ENCODE data around the gene GFRA1. TPM values are rescaled to one million over a fixed set of nuclear protein-coding genes. Genes with fewer than 3 reads are reported as not detected.

The GFRA1 gene
- total and polyA plus RNA-seq, 2 experiments from 2014 or later: 0.48 to 2.9 TPM

DNA sequence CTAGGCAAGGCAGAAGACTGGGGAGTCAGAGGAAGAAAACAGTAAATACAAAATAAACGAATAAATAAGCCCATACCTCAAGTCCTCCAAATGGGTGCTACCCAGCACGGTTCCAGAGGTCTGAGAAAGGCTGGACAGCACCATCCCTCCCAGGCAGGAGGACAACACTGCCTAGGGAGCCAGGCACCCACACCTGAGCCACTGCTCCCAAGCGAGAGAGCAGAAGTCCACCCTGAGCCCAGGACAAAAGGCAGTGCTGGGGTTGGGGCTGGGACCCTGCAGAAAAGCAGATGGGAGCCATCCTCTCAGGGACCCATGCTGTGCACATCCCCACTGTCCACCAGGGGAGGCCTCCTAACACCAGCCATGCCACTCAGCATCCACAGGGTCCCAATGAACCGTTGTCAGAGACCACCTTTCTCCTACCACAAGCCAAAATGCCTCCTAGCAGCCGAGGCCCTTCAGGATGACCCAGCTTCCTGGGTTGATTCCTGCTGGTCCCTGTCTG lies 16.2 kb downstream of the GFRA1 start:
- Histone ChIP-seq H3K9me2 (replicated peaks; ENCODE audit: insufficient read depth) (no peaks in the 10 kb centered on the region), H3K27me3 (peaks cover 13% of the 10 kb centered on the region), H3K36me3 (replicated peaks; ENCODE audit: insufficient read depth, low read depth) (no peaks in the 10 kb centered on the region), H3K79me2 (no peaks in the 10 kb centered on the region), H3K4me3 (no peak overlapping the region), H2AFZ (no peak overlapping the region), H3K27ac (no peak overlapping the region), H3K4me2 (no peak overlapping the region), H4K20me1 (ENCODE audit: insufficient read depth, poor library complexity, severe bottlenecking) (no peaks in the 10 kb centered on the region), H3K4me1 (ENCODE audit: insufficient read depth) (no peaks in the 10 kb centered on the region), H3K9me3 (ENCODE audit: low read depth) (no peaks in the 10 kb centered on the region)
- DNase-seq (ENCODE audit: low spot score): no peak
- TF ChIP-seq EZH2 (IDR thresholded peaks at IDR 0.05; ENCODE audit: borderline replicate concordance) (no peak), CTCF (IDR thresholded peaks at IDR 0.05; ENCODE audit: poor library complexity) (no peak), EZH2phosphoT487 (IDR thresholded peaks at IDR 0.05; ENCODE audit: low read depth, severe bottlenecking, unreplicated experiment) (no peak)
- WGBS (ENCODE audit: low lambda C conversion rate, missing lambda C conversion rate): 72% methylated on average over 5 of the region's 5 CpGs

DNA sequence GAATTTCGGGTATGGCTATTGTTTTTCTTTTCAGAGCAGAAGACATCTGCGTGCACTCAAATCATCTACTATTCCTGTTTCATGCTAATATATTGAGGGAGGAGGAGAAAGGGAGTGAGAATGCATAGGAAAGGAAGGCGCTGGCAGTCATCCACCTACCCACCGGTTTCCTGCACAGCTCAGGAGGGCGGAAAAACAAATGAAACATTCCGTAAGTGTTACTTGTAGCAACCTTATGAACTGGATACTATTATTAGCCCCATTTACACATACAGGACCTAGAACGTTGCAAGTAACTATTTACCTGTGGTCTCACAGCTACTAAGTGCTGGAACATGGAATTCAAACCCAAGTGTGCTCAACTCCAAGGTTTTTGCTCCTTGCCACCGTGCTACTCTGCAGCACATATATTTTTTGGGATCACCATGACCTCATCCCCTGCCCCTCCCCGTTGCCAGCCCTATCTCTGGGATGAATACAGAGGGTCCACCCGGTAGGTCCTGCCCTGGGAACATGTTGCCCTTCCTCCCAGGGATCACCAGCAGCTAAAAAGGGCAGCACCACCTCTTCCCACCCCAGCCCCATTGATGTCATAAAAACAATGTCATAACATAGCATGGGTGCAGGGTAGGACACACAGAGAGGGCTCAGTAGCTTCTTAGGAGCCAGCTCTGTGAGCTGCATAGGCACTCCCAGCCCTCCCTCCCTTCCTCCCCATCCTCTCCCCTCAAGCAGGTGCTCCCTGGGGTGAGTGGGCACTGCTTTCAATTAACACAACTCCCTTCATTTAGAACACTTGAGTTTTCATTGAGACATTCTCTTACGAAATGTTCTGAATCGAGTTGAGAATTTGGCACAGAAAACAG lies 16.9 kb downstream of the GFRA1 start:
- Histone ChIP-seq H3K27ac (no peak overlapping the region), H3K79me2 (no peaks in the 10 kb centered on the region), H4K20me1 (ENCODE audit: insufficient read depth, poor library complexity, severe bottlenecking) (no peaks in the 10 kb centered on the region), H3K27me3 (peaks cover 7% of the 10 kb centered on the region), H3K4me2 (no peak overlapping the region), H3K4me3 (no peak overlapping the region), H3K9me3 (ENCODE audit: low read depth) (no peaks in the 10 kb centered on the region), H3K9me2 (replicated peaks; ENCODE audit: insufficient read depth) (no peaks in the 10 kb centered on the region), H2AFZ (no peak overlapping the region), H3K36me3 (replicated peaks; ENCODE audit: insufficient read depth, low read depth) (no peaks in the 10 kb centered on the region), H3K4me1 (ENCODE audit: insufficient read depth) (no peaks in the 10 kb centered on the region)
- TF ChIP-seq EZH2 (IDR thresholded peaks at IDR 0.05; ENCODE audit: borderline replicate concordance): no peak
- TF ChIP-seq CTCF (IDR thresholded peaks at IDR 0.05; ENCODE audit: poor library complexity): no peak
- TF ChIP-seq EZH2phosphoT487 (IDR thresholded peaks at IDR 0.05; ENCODE audit: low read depth, severe bottlenecking, unreplicated experiment): no peak
- no peak for DNase-seq (ENCODE audit: low spot score)
- 86% methylated on average over 12 of the region's 12 CpGs for WGBS (ENCODE audit: low lambda C conversion rate, missing lambda C conversion rate)

DNA sequence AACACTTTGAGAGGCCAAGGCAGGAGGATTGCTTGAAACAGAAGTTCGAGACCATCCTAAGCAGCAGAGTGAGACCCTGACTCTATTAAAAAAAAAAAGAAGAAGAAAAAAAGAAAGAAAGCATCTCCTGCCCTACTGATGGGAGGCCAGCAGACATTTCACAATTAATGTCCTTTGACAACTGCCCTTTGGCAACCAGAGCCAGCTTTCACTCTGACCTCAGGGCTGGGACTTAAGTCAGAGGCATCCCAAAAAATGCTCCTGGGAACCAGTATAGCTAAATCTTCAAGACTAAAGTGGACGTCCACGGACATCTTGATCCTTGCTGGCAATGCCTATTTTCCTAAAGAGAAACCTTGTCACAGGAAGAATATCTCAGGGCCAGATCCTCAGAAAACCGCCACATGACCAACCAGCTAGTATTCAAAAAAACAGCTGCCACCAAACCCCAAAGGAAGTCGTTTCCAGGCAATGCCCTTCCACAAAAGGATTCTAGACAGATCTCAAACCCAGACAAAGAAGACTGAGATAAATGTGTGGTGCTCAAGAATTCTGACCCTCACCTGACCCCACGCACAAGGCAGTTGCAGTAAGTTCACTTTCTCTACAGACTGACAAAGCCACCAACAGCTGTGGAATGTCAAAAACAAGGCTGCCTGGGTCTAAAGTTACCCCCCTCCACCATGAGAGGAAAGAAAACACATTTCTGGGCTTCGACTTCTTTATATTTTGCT lies 18.4 kb downstream of the GFRA1 start:
- Histone ChIP-seq H3K4me3 (no peak overlapping the region), H4K20me1 (ENCODE audit: insufficient read depth, poor library complexity, severe bottlenecking) (no peaks in the 10 kb centered on the region), H2AFZ (no peak overlapping the region), H3K9me3 (ENCODE audit: low read depth) (no peaks in the 10 kb centered on the region), H3K4me2 (no peak overlapping the region), H3K36me3 (replicated peaks; ENCODE audit: insufficient read depth, low read depth) (no peaks in the 10 kb centered on the region), H3K27me3 (no peaks in the 10 kb centered on the region), H3K79me2 (no peaks in the 10 kb centered on the region), H3K27ac (no peak overlapping the region), H3K9me2 (replicated peaks; ENCODE audit: insufficient read depth) (no peaks in the 10 kb centered on the region), H3K4me1 (ENCODE audit: insufficient read depth) (no peaks in the 10 kb centered on the region)
- WGBS (ENCODE audit: low lambda C conversion rate, missing lambda C conversion rate): 61% methylated on average over 7 of the region's 7 CpGs
- no peak for DNase-seq (ENCODE audit: low spot score)
- TF ChIP-seq CTCF (IDR thresholded peaks at IDR 0.05; ENCODE audit: poor library complexity) (no peak), EZH2phosphoT487 (IDR thresholded peaks at IDR 0.05; ENCODE audit: low read depth, severe bottlenecking, unreplicated experiment) (no peak), EZH2 (IDR thresholded peaks at IDR 0.05; ENCODE audit: borderline replicate concordance) (no peak)

All from hepatocyte (in vitro differentiated cells).